Measurements from ENCODE around the gene SMAD1.
A peak's percentile ranks its signal among the peaks of the same experiment; 100 is the strongest.

The SMAD1 gene

DNA sequence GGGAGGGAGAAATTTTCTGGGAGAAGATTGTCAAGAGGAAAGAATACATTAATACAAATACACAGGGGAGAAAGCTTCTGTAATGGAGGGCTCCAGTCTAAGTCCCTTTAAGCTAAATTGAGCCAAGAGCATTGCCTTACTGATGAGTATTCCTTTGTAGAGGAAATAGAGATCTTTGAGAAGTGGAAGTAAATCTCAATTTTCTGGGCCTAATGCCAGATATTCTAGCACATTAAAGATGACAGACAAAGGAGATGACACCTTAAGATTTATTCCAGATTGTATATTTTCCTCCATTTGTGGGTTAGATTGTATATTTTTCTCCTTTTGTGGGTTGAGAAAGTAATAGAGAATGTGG is 28.5 kb upstream of the SMAD1 start:
- no peak for DNase-seq
- H3K36me3 ChIP-seq: no peaks in the 10 kb centered on the region
- peaks cover 4% of the 10 kb centered on the region for H3K9me3 ChIP-seq (ENCODE audit: severe bottlenecking)
- H3K4me3 ChIP-seq (ENCODE audit: low read depth, low read length): no peak overlapping the region
- TF ChIP-seq, protein P1, sequence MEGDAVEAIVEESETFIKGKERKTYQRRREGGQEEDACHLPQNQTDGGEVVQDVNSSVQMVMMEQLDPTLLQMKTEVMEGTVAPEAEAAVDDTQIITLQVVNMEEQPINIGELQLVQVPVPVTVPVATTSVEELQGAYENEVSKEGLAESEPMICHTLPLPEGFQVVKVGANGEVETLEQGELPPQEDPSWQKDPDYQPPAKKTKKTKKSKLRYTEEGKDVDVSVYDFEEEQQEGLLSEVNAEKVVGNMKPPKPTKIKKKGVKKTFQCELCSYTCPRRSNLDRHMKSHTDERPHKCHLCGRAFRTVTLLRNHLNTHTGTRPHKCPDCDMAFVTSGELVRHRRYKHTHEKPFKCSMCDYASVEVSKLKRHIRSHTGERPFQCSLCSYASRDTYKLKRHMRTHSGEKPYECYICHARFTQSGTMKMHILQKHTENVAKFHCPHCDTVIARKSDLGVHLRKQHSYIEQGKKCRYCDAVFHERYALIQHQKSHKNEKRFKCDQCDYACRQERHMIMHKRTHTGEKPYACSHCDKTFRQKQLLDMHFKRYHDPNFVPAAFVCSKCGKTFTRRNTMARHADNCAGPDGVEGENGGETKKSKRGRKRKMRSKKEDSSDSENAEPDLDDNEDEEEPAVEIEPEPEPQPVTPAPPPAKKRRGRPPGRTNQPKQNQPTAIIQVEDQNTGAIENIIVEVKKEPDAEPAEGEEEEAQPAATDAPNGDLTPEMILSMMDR (IDR thresholded peaks at IDR 0.05; ENCODE audit: low read depth, low read length): no peak
- H3K27me3 ChIP-seq (ENCODE audit: insufficient read depth, low read depth, severe bottlenecking): no peaks in the 10 kb centered on the region
- no peak overlapping the region for H3K27ac ChIP-seq

DNA sequence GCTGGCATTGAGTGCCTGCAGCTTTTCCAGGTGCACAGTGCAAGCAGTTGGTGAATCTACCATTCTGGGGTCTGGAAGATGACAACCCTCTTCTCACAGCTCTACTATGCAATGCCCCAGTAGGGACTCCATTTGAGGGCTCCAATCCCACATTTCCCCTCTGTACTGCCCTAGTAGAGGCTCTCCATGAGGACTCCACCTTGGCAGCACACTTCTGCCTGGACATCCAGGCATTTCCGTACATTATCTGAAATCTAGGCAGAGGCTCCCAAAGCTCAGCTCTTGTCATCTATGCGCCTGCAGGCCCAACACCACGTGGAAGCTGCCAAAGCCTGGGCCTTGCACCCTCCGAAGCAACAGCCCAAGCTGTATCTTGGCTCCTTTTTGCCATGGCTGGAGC is 8.4 kb upstream of the SMAD1 start:
- H3K9me3 ChIP-seq (ENCODE audit: severe bottlenecking): peaks cover 18% of the 10 kb centered on the region
- no peak overlapping the region for H3K27ac ChIP-seq
- no peak for DNase-seq
- no peaks in the 10 kb centered on the region for H3K36me3 ChIP-seq
- no peak overlapping the region for H3K4me3 ChIP-seq (ENCODE audit: low read depth, low read length)
- TF ChIP-seq, protein P1 (IDR thresholded peaks at IDR 0.05; ENCODE audit: low read depth, low read length): no peak
- H3K27me3 ChIP-seq (ENCODE audit: insufficient read depth, low read depth, severe bottlenecking): no peaks in the 10 kb centered on the region

DNA sequence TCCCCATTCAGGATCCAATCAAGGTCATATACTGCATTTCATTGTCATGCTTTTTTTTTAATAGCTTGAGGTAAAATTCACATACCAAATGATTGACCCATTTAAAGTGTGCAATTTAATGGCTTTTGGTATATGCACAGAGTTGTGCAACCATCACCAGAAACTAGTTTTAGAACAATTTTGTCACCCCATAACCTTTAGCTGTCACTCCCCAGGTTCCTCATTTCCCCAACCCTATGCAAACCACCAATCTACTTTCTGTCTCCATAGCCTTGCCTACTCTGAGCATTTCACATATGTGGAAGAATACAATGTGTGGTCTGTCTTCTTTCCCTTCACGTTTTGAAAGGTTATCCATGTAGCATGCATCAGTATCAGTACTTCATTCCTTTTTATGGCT is 1.4 kb upstream of the SMAD1 start:
- no peak for DNase-seq
- no peak overlapping the region for H3K27ac ChIP-seq
- H3K27me3 ChIP-seq (ENCODE audit: insufficient read depth, low read depth, severe bottlenecking): no peaks in the 10 kb centered on the region
- H3K4me3 ChIP-seq (ENCODE audit: low read depth, low read length): no peak overlapping the region
- H3K36me3 ChIP-seq: peaks cover 8% of the 10 kb centered on the region
- TF ChIP-seq, protein P1 (IDR thresholded peaks at IDR 0.05; ENCODE audit: low read depth, low read length): no peak
- H3K9me3 ChIP-seq (ENCODE audit: severe bottlenecking): no peaks in the 10 kb centered on the region

DNA sequence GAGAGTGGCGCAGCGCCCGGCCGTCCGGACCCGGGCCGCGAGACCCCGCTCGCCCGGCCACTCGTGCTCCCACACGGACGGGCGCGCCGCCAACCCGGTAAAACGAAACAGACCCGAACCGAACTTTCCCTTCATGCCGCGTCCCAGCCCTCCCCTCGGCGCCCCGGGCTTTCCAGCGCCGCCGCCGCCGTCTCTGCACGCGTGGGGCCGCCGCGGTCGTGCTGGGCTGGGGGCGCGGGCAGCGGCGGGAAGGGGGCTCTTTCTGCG is 222 bp downstream of the SMAD1 start:
- Histone ChIP-seq H3K27ac (peak overlapping the region; percentile 95), H3K27me3 (ENCODE audit: insufficient read depth, low read depth, severe bottlenecking) (no peaks in the 10 kb centered on the region), H3K36me3 (peaks cover 8% of the 10 kb centered on the region), H3K9me3 (ENCODE audit: severe bottlenecking) (no peaks in the 10 kb centered on the region), H3K4me3 (ENCODE audit: low read depth, low read length) (peak overlapping the region; percentile 67)
- TF ChIP-seq, protein P1 (IDR thresholded peaks at IDR 0.05; ENCODE audit: low read depth, low read length): no peak
- no peak for DNase-seq

DNA sequence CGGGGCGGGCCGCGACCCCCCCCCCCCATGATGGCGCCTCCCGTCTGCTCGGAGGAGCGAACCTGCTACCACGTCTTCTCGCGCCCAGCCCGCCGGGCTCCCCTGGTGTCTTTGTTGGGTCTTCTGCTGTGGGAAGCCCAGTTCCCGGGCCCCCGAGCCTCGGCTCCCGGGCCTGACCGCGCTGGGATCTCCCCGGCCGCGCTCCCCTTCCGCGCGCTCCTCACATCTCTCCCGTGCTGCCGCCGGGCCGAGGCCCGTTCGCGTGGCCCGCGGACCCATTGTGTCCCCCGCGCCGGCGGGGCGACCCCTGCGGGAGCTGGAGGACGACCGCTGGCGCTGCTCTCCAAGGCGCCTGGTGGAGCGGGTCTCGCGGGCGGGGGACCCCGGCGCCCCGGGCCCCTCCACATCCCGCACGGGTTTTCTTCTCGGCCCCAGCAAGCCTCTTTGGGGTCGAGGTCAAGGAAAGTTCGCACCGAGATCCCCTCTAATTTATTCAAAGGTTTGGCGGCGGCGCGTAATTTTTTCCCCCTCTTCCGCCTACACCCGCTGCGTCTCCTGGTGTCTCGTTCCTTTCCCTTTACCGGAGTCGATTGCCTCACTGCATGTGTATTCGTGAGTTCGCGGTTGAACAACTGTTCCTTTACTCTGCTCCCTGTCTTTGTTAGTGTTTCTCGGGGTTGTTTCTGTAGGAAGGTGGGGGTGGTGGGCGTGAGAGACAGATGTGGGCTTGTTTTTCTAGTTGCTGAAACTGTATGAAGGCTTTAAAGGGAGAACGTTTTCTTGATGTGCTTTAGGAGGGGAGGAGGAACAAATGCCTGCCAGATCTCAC is 770 bp downstream of the SMAD1 start:
- H3K4me3 ChIP-seq (ENCODE audit: low read depth, low read length): peak overlapping the region; percentile 67
- H3K9me3 ChIP-seq (ENCODE audit: severe bottlenecking): no peaks in the 10 kb centered on the region
- DNase-seq: peak; percentile 58
- TF ChIP-seq, protein P1 (IDR thresholded peaks at IDR 0.05; ENCODE audit: low read depth, low read length): peak; percentile 18; the same call in 1 of the 2 replicates
- no peaks in the 10 kb centered on the region for H3K27me3 ChIP-seq (ENCODE audit: insufficient read depth, low read depth, severe bottlenecking)
- peaks cover 8% of the 10 kb centered on the region for H3K36me3 ChIP-seq
- H3K27ac ChIP-seq: peak overlapping the region; percentile 95

DNA sequence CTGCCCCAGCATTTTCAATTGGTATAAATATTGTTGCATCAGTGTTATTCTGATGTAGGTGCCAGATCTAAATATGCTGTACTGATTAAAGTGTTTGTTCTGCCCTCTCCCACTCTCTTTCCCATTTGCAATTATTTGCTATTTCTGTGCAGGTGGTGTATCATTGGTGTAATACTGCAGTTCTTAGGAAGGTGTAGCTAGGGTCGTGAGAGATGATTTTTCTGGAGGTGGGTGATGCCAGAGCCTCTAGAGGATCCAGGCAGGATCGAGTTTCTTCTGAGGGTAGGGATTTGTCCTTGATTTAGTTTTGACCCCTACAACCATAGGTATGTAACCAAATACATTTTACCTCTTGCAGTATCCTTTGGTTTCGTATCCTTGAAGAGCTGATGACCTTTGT is 1.9 kb downstream of the SMAD1 start:
- no peak overlapping the region for H3K27ac ChIP-seq
- no peak for DNase-seq
- TF ChIP-seq, protein P1 (IDR thresholded peaks at IDR 0.05; ENCODE audit: low read depth, low read length): no peak

More for the DNA sequence above, 1.9 kb downstream of the SMAD1 start:
- Histone ChIP-seq H3K36me3 (peaks cover 8% of the 10 kb centered on the region), H3K9me3 (ENCODE audit: severe bottlenecking) (no peaks in the 10 kb centered on the region), H3K4me3 (ENCODE audit: low read depth, low read length) (peak overlapping the region; percentile 67; the same call in 1 of the 2 replicates), H3K27me3 (ENCODE audit: insufficient read depth, low read depth, severe bottlenecking) (no peaks in the 10 kb centered on the region)
